Hair follicle dermal papilla cell (primary cell): ENCODE measurements around the gene AQP11. TPM values are rescaled to one million over a fixed set of nuclear protein-coding genes. Genes with fewer than 3 reads are reported as not detected.

ENCODE experiments used
- small RNA-seq: library from RNA; depleted of rRNA; stranded (forward); fragments of <200 nt; gene quantifications from one replicate; pipeline ENCODE3, GENCODE V24; 2012
- total RNA-seq: library from RNA; depleted of rRNA; stranded (reverse); fragments of >200 nt; gene quantifications from 2 replicates; pipeline ENCODE4 v1.2.3, GENCODE V29; 2012

The AQP11 gene, protein sequence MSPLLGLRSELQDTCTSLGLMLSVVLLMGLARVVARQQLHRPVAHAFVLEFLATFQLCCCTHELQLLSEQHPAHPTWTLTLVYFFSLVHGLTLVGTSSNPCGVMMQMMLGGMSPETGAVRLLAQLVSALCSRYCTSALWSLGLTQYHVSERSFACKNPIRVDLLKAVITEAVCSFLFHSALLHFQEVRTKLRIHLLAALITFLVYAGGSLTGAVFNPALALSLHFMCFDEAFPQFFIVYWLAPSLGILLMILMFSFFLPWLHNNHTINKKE
- 0.85 and 1.1 TPM in 2 replicates for total RNA-seq

DNA sequence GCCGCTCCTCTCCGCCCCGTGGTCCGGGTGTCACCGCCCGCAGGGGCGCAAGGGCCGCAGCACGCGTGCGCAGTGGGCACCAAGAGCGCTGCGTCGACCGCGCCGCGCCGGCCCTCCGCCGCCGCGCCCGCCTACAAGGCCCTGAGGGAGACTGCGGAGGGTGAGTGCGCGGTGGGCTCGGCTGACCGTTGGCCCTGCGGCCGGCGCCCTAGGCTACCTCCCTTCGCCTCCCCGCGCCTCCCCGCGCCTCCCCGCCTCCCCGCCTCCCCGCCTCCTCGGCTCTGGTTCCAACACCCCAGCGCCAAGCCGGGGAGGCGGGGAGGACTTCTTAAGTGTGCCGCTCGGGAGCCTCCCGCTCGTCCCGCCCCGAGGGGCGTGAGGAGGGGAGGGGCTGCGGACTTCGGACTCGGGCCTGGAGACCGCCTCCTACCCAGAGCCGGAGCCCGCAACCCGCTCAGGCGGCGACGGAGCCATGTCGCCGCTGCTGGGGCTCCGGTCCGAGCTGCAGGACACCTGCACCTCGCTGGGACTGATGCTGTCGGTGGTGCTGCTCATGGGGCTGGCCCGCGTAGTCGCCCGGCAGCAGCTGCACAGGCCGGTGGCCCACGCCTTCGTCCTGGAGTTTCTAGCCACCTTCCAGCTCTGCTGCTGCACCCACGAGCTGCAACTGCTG is at the start of gene AQP11:
Gene AQP11 (plus strand): TSS at position 433 of the 673 bp plus-strand sequence. CDS start 40 bp downstream, at position 473.

DNA sequence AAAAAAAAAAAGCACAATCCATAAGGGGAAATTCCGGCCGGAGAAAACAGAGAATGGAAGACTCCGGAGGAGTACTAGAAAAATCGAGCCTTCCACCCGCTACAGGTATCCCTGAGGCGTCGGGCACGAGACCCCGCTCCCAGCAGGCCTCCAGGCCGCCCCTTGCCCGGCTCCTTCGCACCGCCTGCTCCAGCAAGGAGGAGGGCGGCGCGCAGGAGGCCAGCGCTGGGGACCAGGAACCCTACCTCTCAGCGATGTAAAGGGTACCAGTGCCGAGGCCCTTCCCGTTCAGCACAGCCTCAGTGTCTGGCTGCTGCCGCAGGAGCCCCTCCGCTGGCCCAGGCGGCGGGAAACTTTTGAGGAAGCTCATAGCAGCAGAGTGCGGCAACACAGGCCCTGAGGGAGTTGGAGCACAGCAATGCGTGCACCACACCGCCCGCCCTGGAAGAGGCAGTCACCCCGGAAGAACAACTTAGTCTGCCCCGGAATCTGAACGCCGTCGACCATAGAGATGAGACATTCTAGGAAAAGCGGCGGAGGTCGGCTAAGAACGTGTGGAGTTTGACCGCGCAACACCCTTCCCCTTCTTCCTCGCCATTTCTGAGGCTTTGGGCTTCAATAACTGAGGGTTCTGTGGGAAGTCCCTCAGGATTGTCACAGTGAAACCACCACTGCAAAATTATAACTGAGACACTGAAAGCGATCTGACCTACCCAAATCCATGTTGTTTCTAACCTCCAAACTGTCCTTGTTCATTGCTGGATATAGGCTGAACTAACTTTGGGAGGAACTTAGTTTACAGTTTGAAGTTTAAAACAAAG is 47.8 kb downstream of the AQP11 start, which contains the start of gene CLNS1A:
Gene CLNS1A (minus strand): TSS at position 450 of the 821 bp plus-strand sequence. CDS start 80 bp downstream, at position 370.

Small RNA genes lying within 50 kb of the gene (small RNA-seq; reads per million reads assigned to genes)
- gene RNU7-59P: not detected

Other genes with a start within 250 kb of the AQP11 start
- 44.1 and 46.6 TPM in 2 replicates for gene PAK1, start 115.9 kb upstream of the AQP11 start, total RNA-seq
- gene CLNS1A, start 47.8 kb downstream of the AQP11 start, total RNA-seq: 61.7 and 81.3 TPM in 2 replicates
- 26.5 and 36.5 TPM in 2 replicates for gene RSF1, start 230.8 kb downstream of the AQP11 start, total RNA-seq
- gene AAMDC, start 231.2 kb downstream of the AQP11 start, total RNA-seq: 8.0 and 13.0 TPM in 2 replicates